Measurements from ENCODE around the gene HLA-G.

GRCh38 chr6:29789176-29789575 lies 38.4 kb upstream of the HLA-G start:
- TF ChIP-seq CTCF (IDR thresholded peaks at IDR 0.05), result no peak
- TF ChIP-seq, protein P1, sequence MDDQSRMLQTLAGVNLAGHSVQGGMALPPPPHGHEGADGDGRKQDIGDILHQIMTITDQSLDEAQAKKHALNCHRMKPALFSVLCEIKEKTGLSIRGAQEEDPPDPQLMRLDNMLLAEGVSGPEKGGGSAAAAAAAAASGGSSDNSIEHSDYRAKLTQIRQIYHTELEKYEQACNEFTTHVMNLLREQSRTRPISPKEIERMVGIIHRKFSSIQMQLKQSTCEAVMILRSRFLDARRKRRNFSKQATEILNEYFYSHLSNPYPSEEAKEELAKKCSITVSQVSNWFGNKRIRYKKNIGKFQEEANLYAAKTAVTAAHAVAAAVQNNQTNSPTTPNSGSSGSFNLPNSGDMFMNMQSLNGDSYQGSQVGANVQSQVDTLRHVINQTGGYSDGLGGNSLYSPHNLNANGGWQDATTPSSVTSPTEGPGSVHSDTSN (IDR thresholded peaks at IDR 0.05), result no peak
- no peak for TF ChIP-seq POLR2AphosphoS5 (IDR thresholded peaks at IDR 0.05; ENCODE audit: low read depth, low read length)
- TF ChIP-seq RCOR1 (IDR thresholded peaks at IDR 0.05; ENCODE audit: low read length), result no peak
- no peak for TF ChIP-seq MEF2A (IDR thresholded peaks at IDR 0.05; ENCODE audit: borderline replicate concordance, low read depth)
- no peak for TF ChIP-seq ELF1 (IDR thresholded peaks at IDR 0.05)
- TF ChIP-seq RFX5 (IDR thresholded peaks at IDR 0.05; ENCODE audit: low read length), result no peak
- no peak for TF ChIP-seq EZH2phosphoT487 (IDR thresholded peaks at IDR 0.05; ENCODE audit: borderline replicate concordance, low read depth)
- no peak for TF ChIP-seq MXI1 (IDR thresholded peaks at IDR 0.05; ENCODE audit: low read depth, low read length)
- no peak for TF ChIP-seq CHD2 (IDR thresholded peaks at IDR 0.05; ENCODE audit: low read length, partially characterized antibody)
- TF ChIP-seq TEAD4 (IDR thresholded peaks at IDR 0.05; ENCODE audit: borderline replicate concordance, insufficient read depth), result no peak

All from SK-N-SH (cell line).